Pulmonary artery endothelial cell (primary cell): ENCODE data around the gene CKMT1B. TPM values are rescaled to one million over a fixed set of nuclear protein-coding genes. Genes with fewer than 3 reads are reported as not detected.
"Not testable (repeated sequence)": the region's sequence is repeated elsewhere in the genome, so short reads cannot be mapped to it uniquely, and the experiment has no call there.

Source experiments
- DNase-seq: peaks from one replicate; pipeline ENCODE4 v3.0.0-alpha.2; 2011; ENCODE audit warnings: low read depth, low spot score
- total RNA-seq: library from RNA; depleted of rRNA; stranded (reverse); fragments of >200 nt; gene quantifications from 2 replicates; pipeline ENCODE4 v1.2.3, GENCODE V29; 2014

CKMT1B gene
- not detected in 2 replicates for total RNA-seq

- DNase-seq, result not testable (repeated sequence)
Measured at GRCh38 chr15:43593328-43594190, at the start of gene CKMT1B. Gene CKMT1B (plus strand): TSS chr15:43594027. CDS start chr15:43594219, 192 bp downstream.

GRCh38 chr15:43544266-43544665 is 49.6 kb upstream of the CKMT1B start:
- DNase-seq, result no peak

GRCh38 chr15:43545426-43545825 is 48.4 kb upstream of the CKMT1B start:
- DNase-seq, result no peak

- DNase-seq, result no peak
Measured at GRCh38 chr15:43547539-43547938, 46.3 kb upstream of the CKMT1B start.

GRCh38 chr15:43550527-43551363 is 43.1 kb upstream of the CKMT1B start:
- no peak for DNase-seq

- no peak for DNase-seq
Measured at GRCh38 chr15:43552256-43552655, 41.6 kb upstream of the CKMT1B start.

- DNase-seq, result no peak
Measured at GRCh38 chr15:43552986-43553385, 40.8 kb upstream of the CKMT1B start.

- not testable (repeated sequence) for DNase-seq
Measured at GRCh38 chr15:43562753-43563152, 31.1 kb upstream of the CKMT1B start.

- DNase-seq, result not testable (repeated sequence)
Measured at GRCh38 chr15:43563793-43564192, 30.0 kb upstream of the CKMT1B start.

- DNase-seq, result not testable (repeated sequence)
Measured at GRCh38 chr15:43566615-43567014, 27.2 kb upstream of the CKMT1B start.

- DNase-seq, result not testable (repeated sequence)
Measured at GRCh38 chr15:43574607-43575006, 19.2 kb upstream of the CKMT1B start.

GRCh38 chr15:43589778-43590466 is 3.9 kb upstream of the CKMT1B start, which contains the start of gene PPIP5K1:
Gene PPIP5K1 (minus strand): TSS chr15:43590208. CDS start chr15:43584504, 5,704 bp downstream.
- DNase-seq, result not testable (repeated sequence)

- not testable (repeated sequence) for DNase-seq
Measured at GRCh38 chr15:43592841-43593240, 986 bp upstream of the CKMT1B start.

- not testable (repeated sequence) for DNase-seq
Measured at GRCh38 chr15:43599131-43599530, 5.3 kb downstream of the CKMT1B start.

- DNase-seq, result not testable (repeated sequence)
Measured at GRCh38 chr15:43600200-43600599, 6.4 kb downstream of the CKMT1B start.

- not testable (repeated sequence) for DNase-seq
Measured at GRCh38 chr15:43602233-43602632, 8.4 kb downstream of the CKMT1B start.

GRCh38 chr15:43617750-43618149 is 23.9 kb downstream of the CKMT1B start:
- not testable (repeated sequence) for DNase-seq

GRCh38 chr15:43618700-43619099 is 24.9 kb downstream of the CKMT1B start, which contains the start of gene STRC:
Gene STRC (minus strand): TSS chr15:43618800. CDS start chr15:43618722, 78 bp downstream.
- DNase-seq, result not testable (repeated sequence)

GRCh38 chr15:43622068-43622799 is 28.4 kb downstream of the CKMT1B start:
- not testable (repeated sequence) for DNase-seq

- DNase-seq, result no peak
Measured at GRCh38 chr15:43625106-43625505, 31.3 kb downstream of the CKMT1B start.
